Thoracic aorta (tissue), 2 donors: ENCODE measurements around the gene GPBAR1. TPM values are rescaled to one million over a fixed set of nuclear protein-coding genes. Genes with fewer than 3 reads are reported as not detected.

Experiments used
- ATAC-seq: fragments of 150-250 bp; one replicate; pipeline ENCODE4 v1.8.0; 2017; ENCODE audit warnings: low read depth; ENCODE audit not compliant: insufficient number of reproducible peaks, low FRiP score
- DNase-seq: peaks from one replicate; pipeline ENCODE4 v3.0.0-alpha.2; 2020; ENCODE audit warnings: low spot score
- H3K27ac ChIP-seq, 2 donors: fragments of 200-600 bp; sonication (generic); 1 replicate in 1 of 2; 2 replicates in 1 of 2; pipeline ENCODE4 v1.5.1; 2016; ENCODE audit warnings: mild to moderate bottlenecking in 2 of 2, moderate library complexity in 2 of 2
- H3K27me3 ChIP-seq: fragments of 200-600 bp; sonication (generic); replicated peaks from 2 replicates; pipeline ENCODE4 v1.6.0; 2016; ENCODE audit warnings: mild to moderate bottlenecking; ENCODE audit not compliant: insufficient read depth
- H3K36me3 ChIP-seq: fragments of 200-600 bp; sonication (generic); one replicate; pipeline ENCODE4 v1.5.1; 2016
- H3K4me1 ChIP-seq, 2 donors: fragments of 200-600 bp; sonication (generic); 1 replicate in 1 of 2; 2 replicates in 1 of 2; pipeline versions ENCODE4 v1.5.1 to v1.6.0; 2016; ENCODE audit warnings: low read depth in 2 of 2, mild to moderate bottlenecking in 1 of 2; ENCODE audit not compliant: control insufficient read depth in 1 of 2
- H3K4me3 ChIP-seq: fragments of 200-600 bp; sonication (generic); 2 replicates; pipeline ENCODE4 v1.5.1; 2016; ENCODE audit warnings: mild to moderate bottlenecking
- H3K9me3 ChIP-seq: fragments of 200-600 bp; sonication (generic); 2 replicates; pipeline ENCODE4 v1.5.1; 2016
- CTCF ChIP-seq: fragments of 200-600 bp; sonication (generic); IDR thresholded peaks from one replicate; pipeline ENCODE4 v1.5.1; 2019; ENCODE audit warnings: antibody characterized with exemption
- total RNA-seq, 2 donors: library from RNA; depleted of rRNA; stranded (reverse); fragments of >200 nt; gene quantifications; one replicate each; pipeline versions ENCODE4 v1.1.0 to v1.2.3, GENCODE V29; 2016

Gene GPBAR1
- total RNA-seq, 2 donors from 2014 or later = 3.5 to 4.2 TPM

- Histone ChIP-seq H3K4me1 (peaks cover 14 to 21% of the 10 kb centered on the region in 2 donors), H3K4me3 (no peak overlapping the region), H3K27me3 (no peaks in the 10 kb centered on the region), H3K27ac (no peak overlapping the region), H3K9me3 (no peaks in the 10 kb centered on the region), H3K36me3 (peaks cover 74% of the 10 kb centered on the region)
- ATAC-seq (no peak), DNase-seq (no peak)
- TF ChIP-seq CTCF = no peak
These were observed 16.6 kb upstream of the GPBAR1 start for GRCh38 chr2:218244204-218244603.

GRCh38 chr2:218244665-218245064 lies 16.1 kb upstream of the GPBAR1 start:
- Histone ChIP-seq H3K9me3 (no peaks in the 10 kb centered on the region), H3K4me1 (peaks cover 14 to 21% of the 10 kb centered on the region in 2 donors), H3K4me3 (no peak overlapping the region), H3K27ac (no peak overlapping the region), H3K36me3 (peaks cover 74% of the 10 kb centered on the region), H3K27me3 (no peaks in the 10 kb centered on the region)
- DNase-seq (no peak), ATAC-seq (no peak)
- no peak for TF ChIP-seq CTCF

GRCh38 chr2:218245214-218245613 lies 15.6 kb upstream of the GPBAR1 start:
- ATAC-seq (no peak), DNase-seq (no peak)
- Histone ChIP-seq H3K27ac (no peak overlapping the region), H3K4me3 (no peak overlapping the region), H3K27me3 (no peaks in the 10 kb centered on the region), H3K36me3 (peaks cover 74% of the 10 kb centered on the region), H3K4me1 (peaks cover 14 to 21% of the 10 kb centered on the region in 2 donors), H3K9me3 (no peaks in the 10 kb centered on the region)
- no peak for TF ChIP-seq CTCF

GRCh38 chr2:218249691-218250090 lies 11.1 kb upstream of the GPBAR1 start:
- no peak for ATAC-seq
- TF ChIP-seq CTCF = no peak
- no peaks in the 10 kb centered on the region for H3K27me3 ChIP-seq
- H3K9me3 ChIP-seq = no peaks in the 10 kb centered on the region
- no peak overlapping the region for H3K4me3 ChIP-seq
- DNase-seq = no peak
- no peak overlapping the region for H3K27ac ChIP-seq
- no peaks in the 10 kb centered on the region for H3K4me1 ChIP-seq
- peaks cover 97% of the 10 kb centered on the region for H3K36me3 ChIP-seq

GRCh38 chr2:218252509-218253231 lies 8.1 kb upstream of the GPBAR1 start:
- TF ChIP-seq CTCF = no peak

More at GRCh38 chr2:218252509-218253231, 8.1 kb upstream of the GPBAR1 start:
- H3K4me3 ChIP-seq = no peak overlapping the region
- no peaks in the 10 kb centered on the region for H3K4me1 ChIP-seq
- peaks cover 75% of the 10 kb centered on the region for H3K36me3 ChIP-seq
- DNase-seq = no peak
- no peaks in the 10 kb centered on the region for H3K9me3 ChIP-seq
- peak overlapping the region in 1 of 2 donors; percentile 12 for H3K27ac ChIP-seq
- no peaks in the 10 kb centered on the region for H3K27me3 ChIP-seq
- no peak for ATAC-seq
